K562 (cell line): ENCODE results near the gene C1QTNF12. TPM values are rescaled to one million over a fixed set of nuclear protein-coding genes. Genes with fewer than 3 reads are reported as not detected.

Experiments used
- BCOR ChIP-seq: fragments of 450-650 bp; IDR thresholded peaks from 2 replicates; pipeline ENCODE4 v1.6.1; 2016
- HDAC6 ChIP-seq: IDR thresholded peaks from 2 replicates; pipeline ENCODE4 v1.6.1; 2012; ENCODE audit warnings: low read depth, mild to moderate bottlenecking, control low read depth, inconsistent platforms, low read length, moderate library complexity
- KDM1A ChIP-seq, 2 experiments: fragments of 450-650 bp; IDR thresholded peaks; 2 replicates each; pipeline ENCODE4 v1.6.1; 2016; ENCODE audit warnings: mild to moderate bottlenecking in 2 of 2
- MBD1 ChIP-seq: fragments of 250-450 bp; sonication (Bioruptor Pico); IDR thresholded peaks from 2 replicates; pipeline ENCODE4 v1.8.0; 2022; ENCODE audit warnings: inconsistent platforms
- NCOR1 ChIP-seq: fragments of 450-650 bp; IDR thresholded peaks from 2 replicates; pipeline ENCODE4 v1.6.1; 2016; ENCODE audit warnings: mild to moderate bottlenecking, moderate library complexity
- polyA plus RNA-seq, 8 experiments: library from polyadenylated mRNA; depleted of rRNA in 4 of 8; stranded (reverse) in 5 of 8; unstranded in 3 of 8; fragments of >200 nt; fragmentation: Nextera tagmentation in 2 of 8; fragmentation: Illumina TruSeq in 1 of 8; extraction: Ambion mirVana in 2 of 8; extraction: Trizol in 1 of 8; gene quantifications; 2 replicates each; pipeline versions ENCODE4 v1.2.1 to v1.2.3, GENCODE V29; 2011 to 2014; ENCODE audit warnings: inconsistent platforms in 1 of 8, missing spikeins in 1 of 8
- total RNA-seq, 7 experiments: library from RNA; depleted of rRNA in 6 of 7; stranded (reverse); fragments of >200 nt in 6 of 7; fragmentation: Illumina TruSeq in 2 of 7; extraction: Trizol in 2 of 7; gene quantifications; 2 replicates each; pipeline versions ENCODE4 v1.2.1 to v1.2.3, GENCODE V29; 2011 to 2021; ENCODE audit warnings: low replicate concordance in 1 of 7
- TF ChIP-seq, protein P1 (sequence below): sonication (generic); formaldehyde crosslinking; IDR thresholded peaks from 2 replicates; pipeline ENCODE4 v1.8.0; 2022; ENCODE audit warnings: missing genetic modification reagents, mild to moderate bottlenecking, borderline replicate concordance

Gene C1QTNF12
- total and polyA plus RNA-seq, 9 of the 15 experiments (the other 6 are each of a cell fraction or from before 2014, with no cell fraction given), result 0.11 to 4.3 (median 0.93) TPM; not detected in 3

GRCh38 chr1:1239614-1240347, 6.7 kb downstream of the C1QTNF12 start (continued):
- TF ChIP-seq MBD1 (CRISPR knock-in tag), result no peak
- no peak for TF ChIP-seq BCOR
- TF ChIP-seq KDM1A (IDR thresholded peaks at IDR 0.05), result no peak
- TF ChIP-seq HDAC6, result no peak
- TF ChIP-seq NCOR1, result no peak
- TF ChIP-seq, protein P1, sequence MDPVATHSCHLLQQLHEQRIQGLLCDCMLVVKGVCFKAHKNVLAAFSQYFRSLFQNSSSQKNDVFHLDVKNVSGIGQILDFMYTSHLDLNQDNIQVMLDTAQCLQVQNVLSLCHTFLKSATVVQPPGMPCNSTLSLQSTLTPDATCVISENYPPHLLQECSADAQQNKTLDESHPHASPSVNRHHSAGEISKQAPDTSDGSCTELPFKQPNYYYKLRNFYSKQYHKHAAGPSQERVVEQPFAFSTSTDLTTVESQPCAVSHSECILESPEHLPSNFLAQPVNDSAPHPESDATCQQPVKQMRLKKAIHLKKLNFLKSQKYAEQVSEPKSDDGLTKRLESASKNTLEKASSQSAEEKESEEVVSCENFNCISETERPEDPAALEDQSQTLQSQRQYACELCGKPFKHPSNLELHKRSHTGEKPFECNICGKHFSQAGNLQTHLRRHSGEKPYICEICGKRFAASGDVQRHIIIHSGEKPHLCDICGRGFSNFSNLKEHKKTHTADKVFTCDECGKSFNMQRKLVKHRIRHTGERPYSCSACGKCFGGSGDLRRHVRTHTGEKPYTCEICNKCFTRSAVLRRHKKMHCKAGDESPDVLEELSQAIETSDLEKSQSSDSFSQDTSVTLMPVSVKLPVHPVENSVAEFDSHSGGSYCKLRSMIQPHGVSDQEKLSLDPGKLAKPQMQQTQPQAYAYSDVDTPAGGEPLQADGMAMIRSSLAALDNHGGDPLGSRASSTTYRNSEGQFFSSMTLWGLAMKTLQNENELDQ (CRISPR knock-in tag), result no peak
